Stimulated activated CD4-positive, alpha-beta T cell treated with anti-CD3 and anti-CD28 coated beads, Interleukin-15, amount 100 ng/mL, for 1 hour (primary cell): Measurements from ENCODE around the gene CDC14A.
"Not testable (repeated sequence)": the region's sequence is repeated elsewhere in the genome, so short reads cannot be mapped to it uniquely, and the experiment has no call there.

Source experiments
- DNase-seq, 2 donors: peaks; one replicate each; pipeline ENCODE4 v3.0.0-alpha.2; 2020; ENCODE audit warnings: low read depth in 1 of 2, low spot score in 1 of 2

Gene CDC14A

GRCh38 chr1:100400404-100400803 is 48.1 kb downstream of the CDC14A start:
- DNase-seq: peak in 1 of 2 donors; percentile 39

GRCh38 chr1:100404821-100405220 is 52.5 kb downstream of the CDC14A start:
- no peak for DNase-seq

- DNase-seq: not testable (repeated sequence)
Measured at GRCh38 chr1:100405902-100406301, 53.6 kb downstream of the CDC14A start.

- DNase-seq: not testable (repeated sequence)
Measured at GRCh38 chr1:100407390-100407789, 55.1 kb downstream of the CDC14A start.

GRCh38 chr1:100411019-100411418 is 58.7 kb downstream of the CDC14A start:
- DNase-seq: no peak

GRCh38 chr1:100411574-100411973 is 59.3 kb downstream of the CDC14A start:
- no peak for DNase-seq

- no peak for DNase-seq
Measured at GRCh38 chr1:100413035-100413434, 60.7 kb downstream of the CDC14A start.

GRCh38 chr1:100414693-100415497 is 62.6 kb downstream of the CDC14A start:
- DNase-seq: no peak

- no peak for DNase-seq
Measured at GRCh38 chr1:100415498-100415778, 63.1 kb downstream of the CDC14A start.

- no peak for DNase-seq
Measured at GRCh38 chr1:100419072-100419471, 66.8 kb downstream of the CDC14A start.

- DNase-seq: no peak
Measured at GRCh38 chr1:100422065-100422464, 69.8 kb downstream of the CDC14A start.

- DNase-seq: no peak
Measured at GRCh38 chr1:100423832-100424337, 71.6 kb downstream of the CDC14A start.

- no peak for DNase-seq
Measured at GRCh38 chr1:100428160-100428559, 75.9 kb downstream of the CDC14A start.

GRCh38 chr1:100430325-100430756 is 78.0 kb downstream of the CDC14A start:
- DNase-seq: no peak

- no peak for DNase-seq
Measured at GRCh38 chr1:100431954-100432353, 79.6 kb downstream of the CDC14A start.

GRCh38 chr1:100433563-100433962 is 81.3 kb downstream of the CDC14A start:
- no peak for DNase-seq

- DNase-seq: no peak
Measured at GRCh38 chr1:100434831-100435230, 82.5 kb downstream of the CDC14A start.

GRCh38 chr1:100438375-100438774 is 86.1 kb downstream of the CDC14A start:
- DNase-seq: no peak

GRCh38 chr1:100438789-100439188 is 86.5 kb downstream of the CDC14A start:
- no peak for DNase-seq

- peak; percentile 37 to 46 for DNase-seq
Measured at GRCh38 chr1:100440075-100440809, 87.9 kb downstream of the CDC14A start.

- no peak for DNase-seq
Measured at GRCh38 chr1:100441146-100441545, 88.8 kb downstream of the CDC14A start.

GRCh38 chr1:100441651-100442050 is 89.3 kb downstream of the CDC14A start:
- DNase-seq: no peak
